Measurements from ENCODE around the gene SANBR.

GRCh38 chr2:61111708-61112107, 46.0 kb downstream of the SANBR start:
- TF ChIP-seq, protein P1, sequence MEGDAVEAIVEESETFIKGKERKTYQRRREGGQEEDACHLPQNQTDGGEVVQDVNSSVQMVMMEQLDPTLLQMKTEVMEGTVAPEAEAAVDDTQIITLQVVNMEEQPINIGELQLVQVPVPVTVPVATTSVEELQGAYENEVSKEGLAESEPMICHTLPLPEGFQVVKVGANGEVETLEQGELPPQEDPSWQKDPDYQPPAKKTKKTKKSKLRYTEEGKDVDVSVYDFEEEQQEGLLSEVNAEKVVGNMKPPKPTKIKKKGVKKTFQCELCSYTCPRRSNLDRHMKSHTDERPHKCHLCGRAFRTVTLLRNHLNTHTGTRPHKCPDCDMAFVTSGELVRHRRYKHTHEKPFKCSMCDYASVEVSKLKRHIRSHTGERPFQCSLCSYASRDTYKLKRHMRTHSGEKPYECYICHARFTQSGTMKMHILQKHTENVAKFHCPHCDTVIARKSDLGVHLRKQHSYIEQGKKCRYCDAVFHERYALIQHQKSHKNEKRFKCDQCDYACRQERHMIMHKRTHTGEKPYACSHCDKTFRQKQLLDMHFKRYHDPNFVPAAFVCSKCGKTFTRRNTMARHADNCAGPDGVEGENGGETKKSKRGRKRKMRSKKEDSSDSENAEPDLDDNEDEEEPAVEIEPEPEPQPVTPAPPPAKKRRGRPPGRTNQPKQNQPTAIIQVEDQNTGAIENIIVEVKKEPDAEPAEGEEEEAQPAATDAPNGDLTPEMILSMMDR (IDR thresholded peaks at IDR 0.05; ENCODE audit: low read depth, low read length, poor library complexity, severe bottlenecking), result no peak
- TF ChIP-seq EZH2phosphoT487 (IDR thresholded peaks at IDR 0.05; ENCODE audit: borderline replicate concordance, low read length), result no peak
